WTC11 (cell line): ENCODE measurements around the gene TCAP. TPM values are rescaled to one million over a fixed set of nuclear protein-coding genes. Genes with fewer than 3 reads are reported as not detected.
A peak's percentile ranks its signal among the peaks of the same experiment; 100 is the strongest.

Source experiments
- ATAC-seq: fragments of 200-7000 bp; cut with Tn5 transposase; 2 replicates; pipeline ENCODE4 v1.10.0; 2021; ENCODE audit warnings: mild to moderate bottlenecking, moderate library complexity
- CTCF ChIA-PET: fragments of 300-600 bp; sonication (Branson Sonifier 250); formaldehyde crosslinking; loops from one replicate; lab custom pipeline; 2021; ENCODE audit warnings: antibody characterized with exemption; lab: Charles Lee
- POLR2A ChIA-PET: fragments of 350-600 bp; sonication (Branson Sonifier 250); formaldehyde crosslinking; loops from one replicate; lab custom pipeline; 2021; ENCODE audit warnings: antibody characterized with exemption; lab: Charles Lee
- DNase-seq: peaks from one replicate; pipeline ENCODE4 v3.0.0; 2021; ENCODE audit warnings: low spot score
- H3K27ac Mint-ChIP-seq: 2 replicates; pipeline ENCODE4 v1.8.0; 2021; ENCODE audit warnings: mixed read lengths
- H3K27me3 Mint-ChIP-seq: 2 replicates; pipeline ENCODE4 v1.8.0; 2021; ENCODE audit warnings: low read depth, mild to moderate bottlenecking, moderate library complexity, mixed read lengths
- H3K36me3 Mint-ChIP-seq: 2 replicates; pipeline ENCODE4 v1.8.0; 2021; ENCODE audit warnings: mixed read lengths
- H3K4me1 Mint-ChIP-seq: 2 replicates; pipeline ENCODE4 v1.8.0; 2022; ENCODE audit warnings: mixed read lengths
- H3K4me3 Mint-ChIP-seq: 2 replicates; pipeline ENCODE4 v1.8.0; 2021; ENCODE audit warnings: mild to moderate bottlenecking, moderate library complexity, mixed read lengths
- H3K9me3 Mint-ChIP-seq: 2 replicates; pipeline ENCODE4 v1.8.0; 2021; ENCODE audit warnings: mixed read lengths
- CBFB ChIP-seq: sonication (generic); formaldehyde crosslinking; IDR thresholded peaks from 2 replicates; pipeline ENCODE4 v1.8.1; 2022; ENCODE audit warnings: mild to moderate bottlenecking, low read depth, missing genetic modification reagents
- CREB1 ChIP-seq: sonication (generic); formaldehyde crosslinking; IDR thresholded peaks from 2 replicates; pipeline ENCODE4 v1.8.0; 2023; ENCODE audit warnings: mild to moderate bottlenecking, missing genetic modification reagents
- ELF4 ChIP-seq: sonication (generic); formaldehyde crosslinking; IDR thresholded peaks from 2 replicates; pipeline ENCODE4 v1.8.1; 2022; ENCODE audit warnings: low read depth, mild to moderate bottlenecking, moderate library complexity, missing genetic modification reagents
- ESRRA ChIP-seq: sonication (generic); formaldehyde crosslinking; IDR thresholded peaks from 2 replicates; pipeline ENCODE4 v1.8.1; 2022; ENCODE audit warnings: mild to moderate bottlenecking, missing genetic modification reagents, borderline replicate concordance
- GABPB1 ChIP-seq: sonication (generic); formaldehyde crosslinking; IDR thresholded peaks from 2 replicates; pipeline ENCODE4 v1.8.1; 2023; ENCODE audit warnings: mild to moderate bottlenecking, missing genetic modification reagents
- JAZF1 ChIP-seq: fragments of 250-450 bp; sonication (Bioruptor Pico); IDR thresholded peaks from 2 replicates; pipeline ENCODE4 v1.9.0; 2021; ENCODE audit warnings: moderate library complexity, mild to moderate bottlenecking, inconsistent platforms
- OVOL2 ChIP-seq: fragments of 250-450 bp; sonication (Bioruptor Pico); IDR thresholded peaks from 2 replicates; pipeline ENCODE4 v1.9.0; 2021; ENCODE audit warnings: mild to moderate bottlenecking, borderline replicate concordance
- SMAD4 ChIP-seq: sonication (generic); formaldehyde crosslinking; IDR thresholded peaks from 2 replicates; pipeline ENCODE4 v1.8.0; 2022; ENCODE audit warnings: mild to moderate bottlenecking, missing genetic modification reagents
- SP1 ChIP-seq: sonication (generic); formaldehyde crosslinking; conservative IDR thresholded peaks from 2 replicates; pipeline ENCODE4 v1.8.1; 2022; ENCODE audit warnings: missing genetic modification reagents
- TEAD1 ChIP-seq: sonication (generic); formaldehyde crosslinking; IDR thresholded peaks from 2 replicates; pipeline ENCODE4 v1.8.0; 2022; ENCODE audit warnings: mild to moderate bottlenecking, missing genetic modification reagents
- TP53 ChIP-seq: sonication (generic); formaldehyde crosslinking; IDR thresholded peaks from 2 replicates; pipeline ENCODE4 v1.8.1; 2023; ENCODE audit warnings: mild to moderate bottlenecking, missing genetic modification reagents
- ZNF263 ChIP-seq: sonication (generic); formaldehyde crosslinking; IDR thresholded peaks from 2 replicates; pipeline ENCODE4 v1.8.1; 2022; ENCODE audit warnings: low read depth, mild to moderate bottlenecking, moderate library complexity, missing genetic modification reagents
- ZNF317 ChIP-seq: sonication (generic); formaldehyde crosslinking; IDR thresholded peaks from 2 replicates; pipeline ENCODE4 v1.8.1; 2023; ENCODE audit warnings: low read depth, mild to moderate bottlenecking, moderate library complexity, missing genetic modification reagents, borderline replicate concordance
- ZNF396 ChIP-seq: fragments of 250-450 bp; sonication (Bioruptor Pico); IDR thresholded peaks from 2 replicates; pipeline ENCODE4 v1.8.0; 2021; ENCODE audit warnings: mild to moderate bottlenecking, moderate library complexity, borderline replicate concordance
- ZNF416 ChIP-seq: fragments of 250-450 bp; sonication (Bioruptor Pico); IDR thresholded peaks from 2 replicates; pipeline ENCODE4 v1.9.0; 2021; ENCODE audit warnings: mild to moderate bottlenecking, inconsistent platforms
- total RNA-seq: library from RNA; stranded (reverse); gene quantifications from 3 replicates; pipeline ENCODE4 v1.2.3, GENCODE V29; 2021
- TF ChIP-seq, protein P1 (sequence below): sonication (generic); formaldehyde crosslinking; IDR thresholded peaks from 2 replicates; pipeline ENCODE4 v1.8.1; 2022; ENCODE audit warnings: missing genetic modification reagents, borderline replicate concordance
- TF ChIP-seq, protein P2 (sequence below): sonication (generic); formaldehyde crosslinking; IDR thresholded peaks from 2 replicates; pipeline ENCODE4 v1.8.0; 2023; ENCODE audit warnings: mild to moderate bottlenecking, missing genetic modification reagents
- TF ChIP-seq, protein P3 (sequence below): sonication (generic); formaldehyde crosslinking; IDR thresholded peaks from 2 replicates; pipeline ENCODE4 v1.8.0; 2022; ENCODE audit warnings: missing genetic modification reagents
- TF ChIP-seq, protein P4 (sequence below): sonication (generic); formaldehyde crosslinking; IDR thresholded peaks from 2 replicates; pipeline ENCODE4 v1.8.1; 2022; ENCODE audit warnings: mild to moderate bottlenecking, missing genetic modification reagents, moderate library complexity, borderline replicate concordance
- TF ChIP-seq, protein P5 (sequence below): sonication (generic); formaldehyde crosslinking; IDR thresholded peaks from 2 replicates; pipeline ENCODE4 v1.8.0; 2022; ENCODE audit warnings: mild to moderate bottlenecking, missing genetic modification reagents

TCAP gene
- total RNA-seq, 1 experiment from 2014 or later: 2.9 TPM

DNA sequence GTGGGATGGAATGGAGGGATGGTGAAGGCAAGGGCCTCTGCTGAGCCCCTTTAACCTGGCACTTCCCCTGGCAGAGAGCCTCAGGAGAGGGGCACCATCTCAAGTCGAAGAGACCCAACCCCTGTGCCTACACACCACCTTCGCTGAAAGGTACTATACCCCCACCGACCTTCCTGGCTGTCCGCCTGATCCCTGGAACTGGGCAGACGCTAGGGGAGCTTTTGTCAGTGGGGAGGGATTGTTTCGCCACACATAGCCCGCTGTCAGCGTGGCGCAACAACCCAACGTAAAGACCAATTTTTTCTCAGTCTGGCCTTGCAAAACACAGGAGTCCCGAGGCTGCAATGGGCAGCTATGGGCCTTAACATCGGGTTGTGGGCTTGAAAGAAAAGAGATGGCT lies 35.3 kb upstream of the TCAP start:
- no peak overlapping the region for H3K4me3 Mint-ChIP-seq
- H3K27me3 Mint-ChIP-seq: peaks cover 33% of the 10 kb centered on the region
- ChIA-PET CTCF (interaction anchor here (6.5 to 23.6 kb wide), 3 partner anchors 8 to 38 kb away, joined by 252 to 876 read pairs (median 851); partner anchors contain the start of genes PNMT, PPP1R1B and TCAP), POLR2A (interaction anchor here (1.0 kb wide), 1 partner anchor 15 kb away, joined by 3 read pairs; no protein-coding TSS in a partner anchor)
- TF ChIP-seq, protein P1, sequence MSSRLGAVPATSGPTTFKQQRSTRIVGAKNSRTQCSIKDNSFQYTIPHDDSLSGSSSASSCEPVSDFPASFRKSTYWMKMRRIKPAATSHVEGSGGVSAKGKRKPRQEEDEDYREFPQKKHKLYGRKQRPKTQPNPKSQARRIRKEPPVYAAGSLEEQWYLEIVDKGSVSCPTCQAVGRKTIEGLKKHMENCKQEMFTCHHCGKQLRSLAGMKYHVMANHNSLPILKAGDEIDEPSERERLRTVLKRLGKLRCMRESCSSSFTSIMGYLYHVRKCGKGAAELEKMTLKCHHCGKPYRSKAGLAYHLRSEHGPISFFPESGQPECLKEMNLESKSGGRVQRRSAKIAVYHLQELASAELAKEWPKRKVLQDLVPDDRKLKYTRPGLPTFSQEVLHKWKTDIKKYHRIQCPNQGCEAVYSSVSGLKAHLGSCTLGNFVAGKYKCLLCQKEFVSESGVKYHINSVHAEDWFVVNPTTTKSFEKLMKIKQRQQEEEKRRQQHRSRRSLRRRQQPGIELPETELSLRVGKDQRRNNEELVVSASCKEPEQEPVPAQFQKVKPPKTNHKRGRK (CRISPR knock-in tag): no peak
- H3K36me3 Mint-ChIP-seq: no peaks in the 10 kb centered on the region
- H3K27ac Mint-ChIP-seq: no peak overlapping the region
- DNase-seq (no peak), ATAC-seq (no peak)
- peaks cover 82% of the 10 kb centered on the region for H3K4me1 Mint-ChIP-seq
- H3K9me3 Mint-ChIP-seq: no peaks in the 10 kb centered on the region

DNA sequence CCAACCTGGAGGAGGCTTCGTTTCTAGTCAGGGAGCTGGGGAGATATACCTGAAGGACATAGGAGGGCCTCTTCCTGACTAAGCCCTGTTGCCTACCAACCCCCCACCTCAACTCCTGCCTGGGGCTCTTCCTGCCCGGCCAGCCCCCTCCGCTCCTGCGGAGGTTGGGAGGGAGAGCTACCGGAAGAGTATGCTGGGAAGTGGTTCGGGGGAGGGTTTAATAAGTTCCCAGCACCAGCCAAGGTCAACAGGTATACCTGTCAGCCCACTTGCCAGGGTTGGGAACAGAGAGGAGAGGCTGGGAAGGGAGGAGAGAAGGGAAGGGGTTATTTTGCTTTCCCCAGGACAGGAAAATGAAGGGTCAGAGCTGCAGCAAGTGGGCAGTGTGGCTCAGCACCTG lies 33.7 kb upstream of the TCAP start:
- CTCF ChIA-PET: interaction anchor here (0.7 to 23.6 kb wide), 14 partner anchors 8 to 322 kb away, joined by 3 to 876 read pairs (median 4); partner anchors contain the start of genes PNMT, PPP1R1B and TCAP
- Mint-ChIP-seq H3K4me1 (peaks cover 84% of the 10 kb centered on the region), H3K9me3 (no peaks in the 10 kb centered on the region), H3K27ac (peak overlapping the region; percentile 95), H3K36me3 (no peaks in the 10 kb centered on the region), H3K27me3 (peaks cover 18% of the 10 kb centered on the region), H3K4me3 (peak overlapping the region; percentile 46)
- TF ChIP-seq, protein P2, sequence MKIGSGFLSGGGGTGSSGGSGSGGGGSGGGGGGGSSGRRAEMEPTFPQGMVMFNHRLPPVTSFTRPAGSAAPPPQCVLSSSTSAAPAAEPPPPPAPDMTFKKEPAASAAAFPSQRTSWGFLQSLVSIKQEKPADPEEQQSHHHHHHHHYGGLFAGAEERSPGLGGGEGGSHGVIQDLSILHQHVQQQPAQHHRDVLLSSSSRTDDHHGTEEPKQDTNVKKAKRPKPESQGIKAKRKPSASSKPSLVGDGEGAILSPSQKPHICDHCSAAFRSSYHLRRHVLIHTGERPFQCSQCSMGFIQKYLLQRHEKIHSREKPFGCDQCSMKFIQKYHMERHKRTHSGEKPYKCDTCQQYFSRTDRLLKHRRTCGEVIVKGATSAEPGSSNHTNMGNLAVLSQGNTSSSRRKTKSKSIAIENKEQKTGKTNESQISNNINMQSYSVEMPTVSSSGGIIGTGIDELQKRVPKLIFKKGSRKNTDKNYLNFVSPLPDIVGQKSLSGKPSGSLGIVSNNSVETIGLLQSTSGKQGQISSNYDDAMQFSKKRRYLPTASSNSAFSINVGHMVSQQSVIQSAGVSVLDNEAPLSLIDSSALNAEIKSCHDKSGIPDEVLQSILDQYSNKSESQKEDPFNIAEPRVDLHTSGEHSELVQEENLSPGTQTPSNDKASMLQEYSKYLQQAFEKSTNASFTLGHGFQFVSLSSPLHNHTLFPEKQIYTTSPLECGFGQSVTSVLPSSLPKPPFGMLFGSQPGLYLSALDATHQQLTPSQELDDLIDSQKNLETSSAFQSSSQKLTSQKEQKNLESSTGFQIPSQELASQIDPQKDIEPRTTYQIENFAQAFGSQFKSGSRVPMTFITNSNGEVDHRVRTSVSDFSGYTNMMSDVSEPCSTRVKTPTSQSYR (CRISPR knock-in tag): peak; percentile 83
- TF ChIP-seq, protein P3, sequence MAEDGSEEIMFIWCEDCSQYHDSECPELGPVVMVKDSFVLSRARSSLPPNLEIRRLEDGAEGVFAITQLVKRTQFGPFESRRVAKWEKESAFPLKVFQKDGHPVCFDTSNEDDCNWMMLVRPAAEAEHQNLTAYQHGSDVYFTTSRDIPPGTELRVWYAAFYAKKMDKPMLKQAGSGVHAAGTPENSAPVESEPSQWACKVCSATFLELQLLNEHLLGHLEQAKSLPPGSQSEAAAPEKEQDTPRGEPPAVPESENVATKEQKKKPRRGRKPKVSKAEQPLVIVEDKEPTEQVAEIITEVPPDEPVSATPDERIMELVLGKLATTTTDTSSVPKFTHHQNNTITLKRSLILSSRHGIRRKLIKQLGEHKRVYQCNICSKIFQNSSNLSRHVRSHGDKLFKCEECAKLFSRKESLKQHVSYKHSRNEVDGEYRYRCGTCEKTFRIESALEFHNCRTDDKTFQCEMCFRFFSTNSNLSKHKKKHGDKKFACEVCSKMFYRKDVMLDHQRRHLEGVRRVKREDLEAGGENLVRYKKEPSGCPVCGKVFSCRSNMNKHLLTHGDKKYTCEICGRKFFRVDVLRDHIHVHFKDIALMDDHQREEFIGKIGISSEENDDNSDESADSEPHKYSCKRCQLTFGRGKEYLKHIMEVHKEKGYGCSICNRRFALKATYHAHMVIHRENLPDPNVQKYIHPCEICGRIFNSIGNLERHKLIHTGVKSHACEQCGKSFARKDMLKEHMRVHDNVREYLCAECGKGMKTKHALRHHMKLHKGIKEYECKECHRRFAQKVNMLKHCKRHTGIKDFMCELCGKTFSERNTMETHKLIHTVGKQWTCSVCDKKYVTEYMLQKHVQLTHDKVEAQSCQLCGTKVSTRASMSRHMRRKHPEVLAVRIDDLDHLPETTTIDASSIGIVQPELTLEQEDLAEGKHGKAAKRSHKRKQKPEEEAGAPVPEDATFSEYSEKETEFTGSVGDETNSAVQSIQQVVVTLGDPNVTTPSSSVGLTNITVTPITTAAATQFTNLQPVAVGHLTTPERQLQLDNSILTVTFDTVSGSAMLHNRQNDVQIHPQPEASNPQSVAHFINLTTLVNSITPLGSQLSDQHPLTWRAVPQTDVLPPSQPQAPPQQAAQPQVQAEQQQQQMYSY (CRISPR knock-in tag): no peak
- peak; percentile 63; the same call in 1 of the 2 replicates for TF ChIP-seq SP1 (CRISPR knock-in tag)
- TF ChIP-seq, protein P4, sequence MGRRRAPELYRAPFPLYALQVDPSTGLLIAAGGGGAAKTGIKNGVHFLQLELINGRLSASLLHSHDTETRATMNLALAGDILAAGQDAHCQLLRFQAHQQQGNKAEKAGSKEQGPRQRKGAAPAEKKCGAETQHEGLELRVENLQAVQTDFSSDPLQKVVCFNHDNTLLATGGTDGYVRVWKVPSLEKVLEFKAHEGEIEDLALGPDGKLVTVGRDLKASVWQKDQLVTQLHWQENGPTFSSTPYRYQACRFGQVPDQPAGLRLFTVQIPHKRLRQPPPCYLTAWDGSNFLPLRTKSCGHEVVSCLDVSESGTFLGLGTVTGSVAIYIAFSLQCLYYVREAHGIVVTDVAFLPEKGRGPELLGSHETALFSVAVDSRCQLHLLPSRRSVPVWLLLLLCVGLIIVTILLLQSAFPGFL: no peak
- TF ChIP-seq JAZF1 (CRISPR knock-in tag): no peak
- 0 out of 2 replicates have a peak, but pooled peaks have one; percentile 71 for TF ChIP-seq TEAD1
- TF ChIP-seq ELF4 (CRISPR knock-in tag): no peak
- DNase-seq (peak; percentile 49), ATAC-seq (peak; percentile 76)
- POLR2A ChIA-PET: interaction anchor here (0.8 kb wide), 1 partner anchor 14 kb away, joined by 5 read pairs; no protein-coding TSS in a partner anchor

DNA sequence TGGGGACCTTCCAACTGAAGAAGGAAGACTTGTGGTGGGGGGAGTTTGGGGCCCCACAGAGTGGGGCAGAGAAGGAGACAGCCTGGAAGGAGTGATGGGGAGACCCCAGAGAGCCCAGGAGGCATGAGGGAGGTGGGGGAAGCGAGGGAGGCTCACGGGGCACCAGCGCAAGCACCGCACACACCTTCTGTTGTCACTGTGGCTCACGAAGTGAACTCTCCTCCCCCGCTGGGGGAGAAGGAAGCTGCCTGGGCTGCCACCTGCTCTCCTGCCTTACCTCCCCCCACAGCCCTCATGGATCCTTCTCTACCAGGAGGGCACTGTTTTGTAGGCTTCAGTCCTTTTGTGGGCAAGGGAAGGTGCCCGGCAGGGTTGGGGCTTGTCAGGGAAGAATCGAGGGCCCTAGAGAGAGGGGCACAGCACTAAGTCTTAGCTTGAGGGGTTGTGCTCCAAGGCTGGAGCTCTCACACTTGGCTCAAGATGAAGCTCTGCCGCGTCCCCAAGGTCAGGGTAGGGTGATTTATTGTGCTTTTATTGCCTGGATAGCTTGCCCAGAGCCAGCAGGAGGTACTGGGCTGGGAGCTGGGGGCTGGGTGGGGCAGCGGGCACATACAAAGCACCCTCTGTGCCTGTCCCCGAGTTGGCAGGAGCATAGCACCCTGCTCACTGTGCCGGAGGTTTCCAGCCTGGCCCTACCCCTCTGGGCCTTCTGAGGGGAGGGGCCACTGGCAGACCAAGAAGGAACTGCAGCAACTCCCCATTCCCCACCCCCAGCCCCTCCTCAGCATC lies 32.8 kb upstream of the TCAP start:
- peak overlapping the region; percentile 76; the same call in 1 of the 2 replicates for H3K27ac Mint-ChIP-seq
- H3K36me3 Mint-ChIP-seq: no peaks in the 10 kb centered on the region
- peaks cover 12% of the 10 kb centered on the region for H3K27me3 Mint-ChIP-seq
- POLR2A ChIA-PET: interaction anchor here (0.5 to 0.7 kb wide), 2 partner anchors 22 to 373 kb away, joined by 3 to 7 read pairs; no protein-coding TSS in a partner anchor
- no peak overlapping the region for H3K4me3 Mint-ChIP-seq
- peaks cover 85% of the 10 kb centered on the region for H3K4me1 Mint-ChIP-seq
- CTCF ChIA-PET: interaction anchor here (0.5 to 23.6 kb wide), 12 partner anchors 10 to 474 kb away, joined by 3 to 876 read pairs (median 5); partner anchors contain the start of genes ERBB2, MIEN1, PNMT and PPP1R1B
- ATAC-seq (no peak), DNase-seq (no peak)
- H3K9me3 Mint-ChIP-seq: no peaks in the 10 kb centered on the region
- TF ChIP-seq OVOL2 (no peak), ESRRA (no peak), GABPB1 (CRISPR knock-in tag) (no peak), ZNF416 (CRISPR knock-in tag) (no peak), ZNF317 (CRISPR knock-in tag) (no peak), CREB1 (CRISPR knock-in tag) (no peak), ZNF263 (CRISPR knock-in tag) (no peak), CBFB (no peak), SMAD4 (CRISPR knock-in tag) (no peak), TP53 (CRISPR knock-in tag) (no peak), ZNF396 (CRISPR knock-in tag) (no peak)
- TF ChIP-seq, protein P5, sequence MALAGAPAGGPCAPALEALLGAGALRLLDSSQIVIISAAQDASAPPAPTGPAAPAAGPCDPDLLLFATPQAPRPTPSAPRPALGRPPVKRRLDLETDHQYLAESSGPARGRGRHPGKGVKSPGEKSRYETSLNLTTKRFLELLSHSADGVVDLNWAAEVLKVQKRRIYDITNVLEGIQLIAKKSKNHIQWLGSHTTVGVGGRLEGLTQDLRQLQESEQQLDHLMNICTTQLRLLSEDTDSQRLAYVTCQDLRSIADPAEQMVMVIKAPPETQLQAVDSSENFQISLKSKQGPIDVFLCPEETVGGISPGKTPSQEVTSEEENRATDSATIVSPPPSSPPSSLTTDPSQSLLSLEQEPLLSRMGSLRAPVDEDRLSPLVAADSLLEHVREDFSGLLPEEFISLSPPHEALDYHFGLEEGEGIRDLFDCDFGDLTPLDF (CRISPR knock-in tag): no peak
